HepG2 (cell line): ENCODE data around the gene LOC128125822.

Experiments used
- EP300 ChIP-seq, 3 experiments: sonication (generic) in 1 of 3; formaldehyde crosslinking in 1 of 3; IDR thresholded peaks; 2 replicates each; pipeline versions ENCODE4 v1.5.1 to v1.6.1; 2011 to 2020; ENCODE audit warnings: low read depth in 2 of 3, low read length in 2 of 3, borderline replicate concordance in 1 of 3, improper control_type of control experiment in 1 of 3, mild to moderate bottlenecking in 1 of 3, missing genetic modification reagents in 1 of 3, moderate library complexity in 1 of 3
- ETV6 ChIP-seq: sonication (generic); formaldehyde crosslinking; conservative IDR thresholded peaks from 2 replicates; pipeline ENCODE4 v1.4.0; 2020; ENCODE audit warnings: missing genetic modification reagents

DNA sequence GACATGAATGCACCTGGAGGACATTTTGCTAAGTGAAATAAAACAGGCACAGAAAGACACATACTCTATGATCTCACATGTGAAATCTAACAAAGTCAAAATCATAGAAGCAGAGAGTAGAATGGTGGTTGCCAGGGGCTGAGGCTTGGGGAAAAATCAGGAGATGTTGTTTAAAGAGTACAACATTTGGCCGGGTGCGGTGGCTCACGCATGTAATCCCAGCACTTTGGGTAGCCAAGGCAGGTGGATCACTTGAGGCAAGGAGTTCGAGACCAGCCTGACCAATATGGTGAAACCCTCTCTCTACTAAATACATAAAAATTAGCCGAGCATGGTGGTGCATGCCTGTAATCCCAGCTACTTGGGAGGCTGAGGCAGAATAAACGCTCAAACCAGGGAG is 26.0 kb upstream of the LOC128125822 start:
- TF ChIP-seq EP300 (IDR thresholded peaks at IDR 0.05; ENCODE audit: low read depth in 2 of 2, low read length in 2 of 2), result no peak
- no peak for TF ChIP-seq EP300 (CRISPR knock-in tag; IDR thresholded peaks at IDR 0.05; ENCODE audit: borderline replicate concordance)
- TF ChIP-seq ETV6 (CRISPR knock-in tag), result no peak
